ENCODE measurements around the gene TMEM51.

TMEM51 gene

DNA sequence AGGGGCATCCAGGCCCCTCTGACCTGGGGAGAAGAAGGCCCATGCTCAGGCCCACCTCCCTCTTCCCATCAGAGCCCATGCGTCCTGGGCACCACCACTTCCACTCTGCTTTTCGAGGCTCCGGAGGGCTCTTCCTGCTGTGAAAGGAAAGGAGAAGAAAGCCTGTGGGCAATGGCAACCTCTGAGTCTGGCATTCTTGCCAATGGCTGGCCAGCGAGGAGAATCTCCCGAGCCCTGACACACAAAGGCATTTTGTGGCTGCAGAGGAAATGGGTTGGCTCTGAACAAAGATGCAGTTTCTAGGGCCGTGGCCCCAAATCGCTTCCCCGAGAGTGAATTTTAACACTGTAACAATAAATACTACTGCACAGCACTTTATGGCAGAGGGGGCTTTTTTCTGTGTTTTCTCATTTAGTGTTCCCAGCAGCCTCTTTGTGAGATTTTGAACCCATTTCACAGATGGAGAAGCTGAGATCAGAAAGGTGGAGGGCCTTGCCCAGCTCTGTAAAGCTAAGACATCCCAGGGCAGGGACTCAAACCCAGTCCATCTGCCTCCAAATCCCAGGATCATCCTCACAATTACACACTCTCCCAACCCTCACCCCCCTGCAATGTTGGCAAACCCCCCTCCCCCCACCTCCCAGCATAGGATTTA, 35.7 kb upstream of the TMEM51 start:
- TF ChIP-seq, protein P1, sequence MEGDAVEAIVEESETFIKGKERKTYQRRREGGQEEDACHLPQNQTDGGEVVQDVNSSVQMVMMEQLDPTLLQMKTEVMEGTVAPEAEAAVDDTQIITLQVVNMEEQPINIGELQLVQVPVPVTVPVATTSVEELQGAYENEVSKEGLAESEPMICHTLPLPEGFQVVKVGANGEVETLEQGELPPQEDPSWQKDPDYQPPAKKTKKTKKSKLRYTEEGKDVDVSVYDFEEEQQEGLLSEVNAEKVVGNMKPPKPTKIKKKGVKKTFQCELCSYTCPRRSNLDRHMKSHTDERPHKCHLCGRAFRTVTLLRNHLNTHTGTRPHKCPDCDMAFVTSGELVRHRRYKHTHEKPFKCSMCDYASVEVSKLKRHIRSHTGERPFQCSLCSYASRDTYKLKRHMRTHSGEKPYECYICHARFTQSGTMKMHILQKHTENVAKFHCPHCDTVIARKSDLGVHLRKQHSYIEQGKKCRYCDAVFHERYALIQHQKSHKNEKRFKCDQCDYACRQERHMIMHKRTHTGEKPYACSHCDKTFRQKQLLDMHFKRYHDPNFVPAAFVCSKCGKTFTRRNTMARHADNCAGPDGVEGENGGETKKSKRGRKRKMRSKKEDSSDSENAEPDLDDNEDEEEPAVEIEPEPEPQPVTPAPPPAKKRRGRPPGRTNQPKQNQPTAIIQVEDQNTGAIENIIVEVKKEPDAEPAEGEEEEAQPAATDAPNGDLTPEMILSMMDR (IDR thresholded peaks at IDR 0.05; ENCODE audit: extremely low read depth, insufficient read depth, missing control alignments): no peak
- no peak for DNase-seq (ENCODE audit: low spot score)
- in situ Hi-C loops (cut with MboI; ENCODE audit: low pct_unique_long_range_greater_than_20kb, low sequenced_read_pairs, unreplicated experiment): no loop called here

DNA sequence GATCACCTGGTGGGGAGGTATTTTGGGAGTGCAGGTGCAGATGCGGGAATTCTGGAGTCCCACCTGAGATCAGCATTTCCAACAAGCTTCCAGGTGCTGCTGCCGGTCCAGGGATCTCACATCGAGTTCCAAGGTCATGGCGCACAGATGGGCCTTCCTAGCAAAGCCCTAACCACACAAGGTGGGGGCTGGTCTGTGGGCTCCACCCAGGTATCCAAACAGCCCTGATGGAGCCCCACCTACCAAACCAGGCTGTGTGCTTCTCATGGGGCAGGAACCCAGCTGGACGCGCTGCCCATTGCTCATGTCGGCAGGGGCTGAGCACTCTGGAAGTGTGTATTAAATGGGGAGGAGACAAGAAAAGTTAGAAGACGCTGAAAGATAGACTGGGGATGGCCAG, 35.0 kb upstream of the TMEM51 start:
- TF ChIP-seq, protein P1 (IDR thresholded peaks at IDR 0.05; ENCODE audit: extremely low read depth, insufficient read depth, missing control alignments): no peak
- in situ Hi-C loops (cut with MboI; ENCODE audit: low pct_unique_long_range_greater_than_20kb, low sequenced_read_pairs, unreplicated experiment): no loop called here

GRCh38 chr1:15120251-15120945, 33.1 kb upstream of the TMEM51 start:
- TF ChIP-seq, protein P1 (IDR thresholded peaks at IDR 0.05; ENCODE audit: extremely low read depth, insufficient read depth, missing control alignments): no peak
- DNase-seq (ENCODE audit: low spot score): no peak
- in situ Hi-C loops (cut with MboI; ENCODE audit: low pct_unique_long_range_greater_than_20kb, low sequenced_read_pairs, unreplicated experiment): loop anchor here (10.0 kb wide), 1 partner anchor 174 kb away; no protein-coding TSS in a partner anchor

More for the DNA sequence above, 35.0 kb upstream of the TMEM51 start:
- DNase-seq (ENCODE audit: low spot score): no peak

GRCh38 chr1:15122331-15122730, 31.2 kb upstream of the TMEM51 start:
- DNase-seq (ENCODE audit: low spot score): no peak
- in situ Hi-C loops (cut with MboI; ENCODE audit: low pct_unique_long_range_greater_than_20kb, low sequenced_read_pairs, unreplicated experiment): loop anchor here (10.0 kb wide), 1 partner anchor 172 kb away; no protein-coding TSS in a partner anchor
- TF ChIP-seq, protein P1 (IDR thresholded peaks at IDR 0.05; ENCODE audit: extremely low read depth, insufficient read depth, missing control alignments): no peak

DNA sequence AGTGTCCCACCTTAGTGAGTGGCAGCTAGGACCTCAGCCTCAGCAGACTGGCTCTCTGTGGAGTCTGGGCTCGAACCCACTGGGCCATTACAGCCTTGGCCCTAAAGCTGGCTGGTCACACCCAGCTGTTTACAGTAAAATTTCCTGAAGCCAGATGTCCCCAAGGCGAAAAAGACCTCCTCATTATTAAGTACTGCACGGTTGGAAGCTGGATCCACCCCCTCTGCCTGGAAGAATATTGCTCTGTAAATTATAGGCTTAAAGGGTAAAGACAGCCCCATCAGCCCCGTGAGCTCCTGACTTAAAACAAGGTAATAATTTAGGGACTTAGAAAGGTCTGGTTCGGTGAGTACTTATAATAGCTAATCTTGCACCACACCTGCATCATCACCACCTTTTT, 30.3 kb upstream of the TMEM51 start:
- in situ Hi-C loops (cut with MboI; ENCODE audit: low pct_unique_long_range_greater_than_20kb, low sequenced_read_pairs, unreplicated experiment): loop anchor here (10.0 kb wide), 1 partner anchor 172 kb away; no protein-coding TSS in a partner anchor
- TF ChIP-seq, protein P1 (IDR thresholded peaks at IDR 0.05; ENCODE audit: extremely low read depth, insufficient read depth, missing control alignments): no peak
- DNase-seq (ENCODE audit: low spot score): no peak

DNA sequence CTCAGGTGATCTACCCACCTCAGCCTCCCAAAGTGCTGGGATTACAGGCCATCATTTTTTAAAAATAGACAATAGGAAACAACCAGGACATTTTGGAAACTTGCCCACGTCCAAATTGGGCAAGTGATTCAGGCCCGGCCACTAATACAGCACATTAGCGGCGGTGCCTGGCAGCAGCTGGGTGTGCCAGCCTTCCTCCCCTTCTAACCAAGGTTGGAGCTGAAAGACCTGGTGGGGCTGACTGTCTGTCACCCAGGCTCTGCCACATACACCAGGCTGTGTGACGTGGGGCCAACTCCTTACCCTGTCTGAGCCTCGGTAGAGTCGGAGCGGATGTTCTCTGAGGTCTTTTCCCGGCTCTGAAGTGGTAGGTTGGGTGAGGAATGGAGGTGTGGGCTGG, 29.6 kb upstream of the TMEM51 start:
- DNase-seq (ENCODE audit: low spot score): no peak
- in situ Hi-C loops (cut with MboI; ENCODE audit: low pct_unique_long_range_greater_than_20kb, low sequenced_read_pairs, unreplicated experiment): loop anchor here (10.0 kb wide), 1 partner anchor 171 kb away; no protein-coding TSS in a partner anchor
- TF ChIP-seq, protein P1 (IDR thresholded peaks at IDR 0.05; ENCODE audit: extremely low read depth, insufficient read depth, missing control alignments): no peak

Measured in GM13977 (cell line).